Measurements from ENCODE around the gene SLC6A1.

Gene SLC6A1

DNA sequence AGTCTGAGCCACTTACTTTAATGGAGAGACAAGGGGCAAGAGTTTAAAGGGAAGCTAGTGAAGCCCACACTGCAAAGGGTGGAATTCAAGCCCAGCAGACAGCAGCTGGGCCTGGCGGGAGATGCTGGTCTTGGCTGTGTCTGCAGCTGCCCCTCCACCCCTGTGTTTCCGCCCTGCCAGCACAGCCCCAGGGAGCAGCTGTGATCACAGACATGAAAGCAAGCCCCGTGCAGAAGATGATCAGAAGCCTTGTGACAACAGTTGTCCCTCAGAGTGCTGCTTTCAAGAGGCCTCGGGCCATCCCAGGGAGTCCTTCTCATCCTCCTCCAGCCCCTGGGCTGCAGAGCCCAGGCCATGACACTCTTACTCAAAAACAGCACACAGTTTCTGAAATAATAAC, 24.1 kb upstream of the SLC6A1 start:
- Histone ChIP-seq H3K36me3 (replicated peaks; ENCODE audit: insufficient read depth, low read length) (no peaks in the 10 kb centered on the region), H3K27ac (ENCODE audit: low read length) (no peak overlapping the region), H3K27me3 (replicated peaks; ENCODE audit: insufficient read depth, low read length) (peaks cover 9% of the 10 kb centered on the region; the same call in 1 of the 2 replicates), H3K4me1 (ENCODE audit: low read length) (no peaks in the 10 kb centered on the region), H3K9ac (ENCODE audit: low read length) (no peak overlapping the region), H2AFZ (ENCODE audit: low read length) (no peak overlapping the region), H3K9me2 (replicated peaks; ENCODE audit: insufficient read depth, low read length) (no peaks in the 10 kb centered on the region), H3K4me2 (ENCODE audit: low read depth, low read length) (no peak overlapping the region), H3F3A (ENCODE audit: insufficient read depth, low read length) (no peaks in the 10 kb centered on the region), H3K4me3 (ENCODE audit: low read length) (no peak overlapping the region), H4K20me1 (ENCODE audit: insufficient read depth, low read length) (no peaks in the 10 kb centered on the region), H3K79me2 (ENCODE audit: low read length) (no peaks in the 10 kb centered on the region), H3K9me3 (replicated peaks; ENCODE audit: insufficient read depth, low read length) (no peaks in the 10 kb centered on the region)
- DNase-seq: no peak
- TF ChIP-seq, protein P1, sequence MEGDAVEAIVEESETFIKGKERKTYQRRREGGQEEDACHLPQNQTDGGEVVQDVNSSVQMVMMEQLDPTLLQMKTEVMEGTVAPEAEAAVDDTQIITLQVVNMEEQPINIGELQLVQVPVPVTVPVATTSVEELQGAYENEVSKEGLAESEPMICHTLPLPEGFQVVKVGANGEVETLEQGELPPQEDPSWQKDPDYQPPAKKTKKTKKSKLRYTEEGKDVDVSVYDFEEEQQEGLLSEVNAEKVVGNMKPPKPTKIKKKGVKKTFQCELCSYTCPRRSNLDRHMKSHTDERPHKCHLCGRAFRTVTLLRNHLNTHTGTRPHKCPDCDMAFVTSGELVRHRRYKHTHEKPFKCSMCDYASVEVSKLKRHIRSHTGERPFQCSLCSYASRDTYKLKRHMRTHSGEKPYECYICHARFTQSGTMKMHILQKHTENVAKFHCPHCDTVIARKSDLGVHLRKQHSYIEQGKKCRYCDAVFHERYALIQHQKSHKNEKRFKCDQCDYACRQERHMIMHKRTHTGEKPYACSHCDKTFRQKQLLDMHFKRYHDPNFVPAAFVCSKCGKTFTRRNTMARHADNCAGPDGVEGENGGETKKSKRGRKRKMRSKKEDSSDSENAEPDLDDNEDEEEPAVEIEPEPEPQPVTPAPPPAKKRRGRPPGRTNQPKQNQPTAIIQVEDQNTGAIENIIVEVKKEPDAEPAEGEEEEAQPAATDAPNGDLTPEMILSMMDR (IDR thresholded peaks at IDR 0.05; ENCODE audit: low read length): no peak
- TF ChIP-seq EZH2 (optimal IDR thresholded peaks at IDR 0.05; ENCODE audit: low read depth, low read length) (no peak), EZH2phosphoT487 (IDR thresholded peaks at IDR 0.05; ENCODE audit: low read length) (no peak)

DNA sequence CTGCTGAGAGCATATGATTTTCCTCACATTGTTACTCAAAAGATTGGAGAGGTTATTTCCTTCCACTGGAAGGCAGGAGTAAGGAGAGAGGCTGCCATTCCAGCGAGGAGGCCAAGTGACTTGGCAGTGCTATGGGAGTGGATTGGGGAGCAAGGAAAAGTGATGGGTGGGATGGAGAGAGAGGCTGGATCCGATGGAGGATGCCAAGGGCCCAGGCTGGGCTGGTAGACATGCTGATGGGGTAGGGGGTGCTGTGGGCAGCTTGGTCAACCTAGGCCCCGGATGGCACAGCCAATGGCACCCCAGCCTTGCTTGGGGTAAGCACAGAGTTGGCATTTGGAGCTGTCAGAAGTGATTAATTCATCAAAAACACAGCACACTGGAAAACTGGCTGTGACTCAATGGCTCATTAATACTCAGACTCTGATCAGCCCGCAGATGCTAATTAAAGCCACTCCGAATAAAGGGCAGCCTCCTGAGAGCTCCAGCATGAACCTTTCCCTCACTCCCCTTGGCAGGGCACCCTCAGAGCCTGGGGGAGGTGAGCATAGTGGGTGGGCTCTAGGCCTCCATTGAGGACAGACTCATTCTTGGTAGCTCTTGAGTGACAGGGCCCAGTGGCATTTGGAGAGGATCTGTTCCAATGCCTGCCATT, 22.1 kb upstream of the SLC6A1 start:
- Histone ChIP-seq H3K9me2 (replicated peaks; ENCODE audit: insufficient read depth, low read length) (no peaks in the 10 kb centered on the region), H3K4me2 (ENCODE audit: low read depth, low read length) (no peak overlapping the region), H3F3A (ENCODE audit: insufficient read depth, low read length) (no peaks in the 10 kb centered on the region), H3K9me3 (replicated peaks; ENCODE audit: insufficient read depth, low read length) (no peaks in the 10 kb centered on the region), H4K20me1 (ENCODE audit: insufficient read depth, low read length) (no peaks in the 10 kb centered on the region), H3K36me3 (replicated peaks; ENCODE audit: insufficient read depth, low read length) (no peaks in the 10 kb centered on the region), H3K27me3 (replicated peaks; ENCODE audit: insufficient read depth, low read length) (peaks cover 23% of the 10 kb centered on the region; the same call in 1 of the 2 replicates), H3K4me1 (ENCODE audit: low read length) (no peaks in the 10 kb centered on the region), H3K9ac (ENCODE audit: low read length) (no peak overlapping the region), H3K4me3 (ENCODE audit: low read length) (no peak overlapping the region), H3K27ac (ENCODE audit: low read length) (no peak overlapping the region), H3K79me2 (ENCODE audit: low read length) (no peaks in the 10 kb centered on the region), H2AFZ (ENCODE audit: low read length) (no peak overlapping the region)
- no peak for DNase-seq
- TF ChIP-seq, protein P1 (IDR thresholded peaks at IDR 0.05; ENCODE audit: low read length): no peak
- TF ChIP-seq EZH2phosphoT487 (IDR thresholded peaks at IDR 0.05; ENCODE audit: low read length) (no peak), EZH2 (optimal IDR thresholded peaks at IDR 0.05; ENCODE audit: low read depth, low read length) (no peak)

DNA sequence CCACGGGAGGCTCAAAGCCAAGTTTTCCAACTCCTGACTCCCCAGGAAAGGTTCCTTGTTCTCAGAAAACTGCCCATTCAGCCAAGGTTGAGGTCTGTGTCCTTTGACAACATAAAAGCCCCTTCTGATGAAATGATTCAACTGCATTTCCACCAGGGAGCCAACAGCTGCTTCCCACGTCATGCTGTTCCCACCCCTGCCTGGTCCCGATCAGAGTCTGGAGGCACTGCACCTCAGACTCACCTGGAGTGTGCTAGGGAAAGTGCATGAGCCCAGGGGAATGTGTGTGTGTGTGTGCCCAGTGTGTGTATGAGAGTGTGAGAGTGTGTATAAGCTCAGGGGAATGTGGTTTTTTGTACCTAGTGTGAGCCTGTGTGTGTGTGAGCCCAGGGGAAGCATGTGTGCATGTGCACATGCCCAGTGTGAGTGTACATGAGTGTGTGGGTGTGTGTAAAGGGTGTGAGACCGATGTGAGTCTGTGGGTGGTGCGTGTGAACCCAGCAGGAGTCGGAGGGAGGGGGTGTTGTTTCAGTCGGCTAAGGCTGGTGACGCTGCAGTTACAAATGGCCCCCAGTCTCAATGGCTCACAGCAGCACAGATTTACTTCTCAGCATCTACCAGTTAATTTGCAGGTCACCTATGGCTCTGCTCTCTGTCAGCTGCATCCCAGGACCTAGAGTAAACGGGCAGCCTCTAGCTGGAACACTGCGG, 20.3 kb upstream of the SLC6A1 start:
- no peak overlapping the region for H3K4me2 ChIP-seq (ENCODE audit: low read depth, low read length)
- TF ChIP-seq EZH2phosphoT487 (IDR thresholded peaks at IDR 0.05; ENCODE audit: low read length) (no peak), EZH2 (optimal IDR thresholded peaks at IDR 0.05; ENCODE audit: low read depth, low read length) (no peak)
- TF ChIP-seq, protein P1 (IDR thresholded peaks at IDR 0.05; ENCODE audit: low read length): no peak
- no peaks in the 10 kb centered on the region for H3K4me1 ChIP-seq (ENCODE audit: low read length)
- H3K9me3 ChIP-seq (replicated peaks; ENCODE audit: insufficient read depth, low read length): no peaks in the 10 kb centered on the region
- H3K9ac ChIP-seq (ENCODE audit: low read length): no peak overlapping the region
- no peaks in the 10 kb centered on the region for H3K36me3 ChIP-seq (replicated peaks; ENCODE audit: insufficient read depth, low read length)
- H2AFZ ChIP-seq (ENCODE audit: low read length): no peak overlapping the region
- H3K27ac ChIP-seq (ENCODE audit: low read length): no peak overlapping the region
- no peaks in the 10 kb centered on the region for H3F3A ChIP-seq (ENCODE audit: insufficient read depth, low read length)
- no peaks in the 10 kb centered on the region for H3K9me2 ChIP-seq (replicated peaks; ENCODE audit: insufficient read depth, low read length)
- H3K4me3 ChIP-seq (ENCODE audit: low read length): no peak overlapping the region
- no peaks in the 10 kb centered on the region for H4K20me1 ChIP-seq (ENCODE audit: insufficient read depth, low read length)
- H3K79me2 ChIP-seq (ENCODE audit: low read length): no peaks in the 10 kb centered on the region
- no peak for DNase-seq
- H3K27me3 ChIP-seq (replicated peaks; ENCODE audit: insufficient read depth, low read length): peaks cover 23% of the 10 kb centered on the region; the same call in 1 of the 2 replicates
